Naive thymus-derived CD4-positive, alpha-beta T cell (primary cell): ENCODE results near the gene CPXM2. TPM values are rescaled to one million over a fixed set of nuclear protein-coding genes. Genes with fewer than 3 reads are reported as not detected.

Source experiments
- ATAC-seq: fragments of 150-1000 bp; cut with Tn5 transposase; 2 replicates; pipeline ENCODE4 v1.10.0; 2021; ENCODE audit warnings: mild to moderate bottlenecking, moderate library complexity
- CTCF ChIA-PET: fragments of 350-600 bp; sonication (Branson Sonifier 250); formaldehyde crosslinking; loops from one replicate; lab custom pipeline; 2021; ENCODE audit warnings: antibody characterized with exemption; lab: Charles Lee
- POLR2A ChIA-PET: fragments of 350-600 bp; sonication (Branson Sonifier 250); formaldehyde crosslinking; loops from one replicate; lab custom pipeline; 2021; ENCODE audit warnings: antibody characterized with exemption, inconsistent platforms; lab: Charles Lee
- DNase-seq, 9 donors: peaks; one replicate each; pipeline versions ENCODE4 v3.0.0 to v3.0.0-alpha.2; 2020 to 2022; ENCODE audit warnings: mixed read lengths in 1 of 9
- H3K27ac ChIP-seq: one replicate; pipeline ENCODE4 v1.7.0; 2013; ENCODE audit warnings: mild to moderate bottlenecking, low read depth, low read length, moderate library complexity
- H3K27me3 ChIP-seq, 2 donors: one replicate each; pipeline ENCODE4 v1.7.0; 2013; ENCODE audit warnings: low read length in 2 of 2, mild to moderate bottlenecking in 2 of 2, moderate library complexity in 2 of 2; ENCODE audit not compliant: control insufficient read depth in 2 of 2, insufficient read depth in 2 of 2
- H3K36me3 ChIP-seq, 3 experiments: 1 replicate in 2 of 3; 2 replicates in 1 of 3; pipeline ENCODE4 v1.7.0; 2013; ENCODE audit warnings: low read length in 3 of 3, mild to moderate bottlenecking in 3 of 3, moderate library complexity in 1 of 3; ENCODE audit not compliant: insufficient read depth in 3 of 3, control insufficient read depth in 2 of 3
- H3K4me1 ChIP-seq, 2 donors: one replicate each; pipeline ENCODE4 v1.7.0; 2013; ENCODE audit warnings: low read length in 2 of 2, mild to moderate bottlenecking in 2 of 2, moderate library complexity in 1 of 2; ENCODE audit not compliant: control insufficient read depth in 2 of 2, insufficient read depth in 2 of 2
- H3K4me3 ChIP-seq: 2 replicates; pipeline ENCODE4 v1.7.0; 2013; ENCODE audit warnings: mild to moderate bottlenecking, low read length
- H3K9me3 ChIP-seq, 3 experiments: 1 replicate in 2 of 3; 2 replicates in 1 of 3; pipeline ENCODE4 v1.7.0; 2013; ENCODE audit warnings: low read length in 3 of 3; ENCODE audit not compliant: control insufficient read depth in 2 of 3
- H3K27ac Mint-ChIP-seq, 9 donors: one replicate each; pipeline ENCODE4 v1.8.0; 2020 to 2022; ENCODE audit warnings: mixed read lengths in 9 of 9, mild to moderate bottlenecking in 8 of 9, moderate library complexity in 5 of 9, inconsistent platforms in 2 of 9
- H3K27me3 Mint-ChIP-seq, 5 donors: one replicate each; pipeline ENCODE4 v1.8.0; 2021 to 2022; ENCODE audit warnings: mixed read lengths in 5 of 5, mild to moderate bottlenecking in 1 of 5
- H3K36me3 Mint-ChIP-seq, 5 donors: one replicate each; pipeline ENCODE4 v1.8.0; 2020 to 2022; ENCODE audit warnings: mixed read lengths in 5 of 5, mild to moderate bottlenecking in 3 of 5, inconsistent platforms in 1 of 5
- H3K4me1 Mint-ChIP-seq, 7 donors: one replicate each; pipeline ENCODE4 v1.8.0; 2020 to 2022; ENCODE audit warnings: mixed read lengths in 7 of 7, mild to moderate bottlenecking in 3 of 7, inconsistent platforms in 1 of 7
- H3K4me3 Mint-ChIP-seq, 10 donors: one replicate each; pipeline ENCODE4 v1.8.0; 2020 to 2022; ENCODE audit warnings: mild to moderate bottlenecking in 10 of 10, mixed read lengths in 10 of 10, moderate library complexity in 6 of 10, inconsistent platforms in 2 of 10
- H3K9me3 Mint-ChIP-seq, 11 donors: one replicate each; pipeline ENCODE4 v1.8.0; 2020 to 2022; ENCODE audit warnings: mixed read lengths in 11 of 11, mild to moderate bottlenecking in 4 of 11, inconsistent platforms in 1 of 11, moderate library complexity in 1 of 11
- intact Hi-C, 2 donors: fragments of 100-400 bp; cut with micrococcal nuclease; formaldehyde crosslinking; loops; one replicate each; pipeline ENCODE4 v1.15.1; 2023
- polyA plus RNA-seq, 2 donors: library from polyadenylated mRNA; unstranded; fragments of 300-500 nt; fragmentation: Illumina TruSeq; gene quantifications; one replicate each; pipeline ENCODE4 v1.2.3, GENCODE V29; 2021
- total RNA-seq, 6 experiments: library from RNA in 5 of 6; stranded (reverse) in 5 of 6; gene quantifications; 1 replicate in 5 of 6; 2 replicates in 1 of 6; pipeline ENCODE4 v1.2.3 and lab custom pipeline; 2021 to 2026

The CPXM2 gene
- total and polyA plus RNA-seq, 7 experiments from 2014 or later: not detected

DNA sequence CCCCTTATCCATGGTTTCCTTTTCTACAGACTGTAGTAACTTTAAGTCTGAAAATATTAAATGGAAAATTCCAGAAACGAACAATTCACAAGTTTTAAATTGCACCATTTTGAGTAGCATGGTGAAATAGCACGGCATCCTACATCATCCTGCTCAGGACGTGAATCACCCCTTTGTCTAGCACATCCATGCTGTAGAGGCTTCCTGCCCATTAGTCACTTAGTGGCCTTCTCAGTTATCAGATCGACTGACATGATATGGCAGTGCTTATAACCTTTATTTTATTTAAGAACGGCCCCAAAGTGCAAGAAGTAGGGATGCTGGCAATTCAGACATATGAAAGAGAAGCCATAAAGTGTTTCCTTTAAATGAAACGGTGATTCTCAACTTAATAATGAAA is 82.7 kb downstream of the CPXM2 start:
- no peak overlapping the region for H3K4me3 Mint-ChIP-seq
- DNase-seq (no peak), ATAC-seq (no peak)
- POLR2A ChIA-PET: no interaction called here
- no peaks in the 10 kb centered on the region for H3K9me3 Mint-ChIP-seq
- CTCF ChIA-PET: no interaction called here
- no peaks in the 10 kb centered on the region for H3K36me3 ChIP-seq
- intact Hi-C loops: no loop called here
- no peaks in the 10 kb centered on the region for H3K36me3 Mint-ChIP-seq
- H3K4me1 Mint-ChIP-seq: no peaks in the 10 kb centered on the region
- peaks cover 11 to 55% (median 29%) of the 10 kb centered on the region in 5 donors for H3K27me3 Mint-ChIP-seq
- H3K4me3 ChIP-seq: no peak overlapping the region
- H3K4me1 ChIP-seq: no peaks in the 10 kb centered on the region
- no peak overlapping the region for H3K27ac ChIP-seq
- no peaks in the 10 kb centered on the region for H3K9me3 ChIP-seq
- H3K27me3 ChIP-seq: no peaks in the 10 kb centered on the region
- no peak overlapping the region for H3K27ac Mint-ChIP-seq

DNA sequence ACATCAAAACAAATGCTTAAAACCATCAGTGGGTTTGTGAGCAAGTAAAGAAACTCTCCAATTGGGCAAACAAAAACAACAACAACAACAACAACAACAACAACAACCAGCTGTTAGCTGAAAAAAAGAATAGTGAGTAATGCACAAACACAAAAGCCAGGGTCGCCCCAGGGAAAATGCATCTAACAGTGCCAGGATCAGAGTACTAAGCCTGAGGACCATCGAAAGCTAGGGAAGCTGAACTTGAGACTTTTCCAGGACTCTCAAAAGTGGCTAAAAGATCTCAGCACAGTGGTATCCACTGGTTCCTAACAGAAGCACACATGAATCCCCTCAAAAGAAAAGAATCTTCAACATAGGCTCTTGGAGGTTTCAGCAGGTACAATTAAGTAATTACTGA is 83.3 kb downstream of the CPXM2 start:
- intact Hi-C loops: no loop called here
- DNase-seq (no peak), ATAC-seq (no peak)
- H3K27me3 Mint-ChIP-seq: peaks cover 11 to 57% (median 29%) of the 10 kb centered on the region in 5 donors
- CTCF ChIA-PET: no interaction called here
- no peak overlapping the region for H3K4me3 Mint-ChIP-seq
- no peaks in the 10 kb centered on the region for H3K36me3 Mint-ChIP-seq
- Histone ChIP-seq H3K4me3 (no peak overlapping the region), H3K27me3 (no peaks in the 10 kb centered on the region), H3K36me3 (no peaks in the 10 kb centered on the region), H3K27ac (no peak overlapping the region), H3K9me3 (no peaks in the 10 kb centered on the region), H3K4me1 (no peaks in the 10 kb centered on the region)
- POLR2A ChIA-PET: no interaction called here
- no peak overlapping the region for H3K27ac Mint-ChIP-seq
- H3K9me3 Mint-ChIP-seq: no peaks in the 10 kb centered on the region
- no peaks in the 10 kb centered on the region for H3K4me1 Mint-ChIP-seq

DNA sequence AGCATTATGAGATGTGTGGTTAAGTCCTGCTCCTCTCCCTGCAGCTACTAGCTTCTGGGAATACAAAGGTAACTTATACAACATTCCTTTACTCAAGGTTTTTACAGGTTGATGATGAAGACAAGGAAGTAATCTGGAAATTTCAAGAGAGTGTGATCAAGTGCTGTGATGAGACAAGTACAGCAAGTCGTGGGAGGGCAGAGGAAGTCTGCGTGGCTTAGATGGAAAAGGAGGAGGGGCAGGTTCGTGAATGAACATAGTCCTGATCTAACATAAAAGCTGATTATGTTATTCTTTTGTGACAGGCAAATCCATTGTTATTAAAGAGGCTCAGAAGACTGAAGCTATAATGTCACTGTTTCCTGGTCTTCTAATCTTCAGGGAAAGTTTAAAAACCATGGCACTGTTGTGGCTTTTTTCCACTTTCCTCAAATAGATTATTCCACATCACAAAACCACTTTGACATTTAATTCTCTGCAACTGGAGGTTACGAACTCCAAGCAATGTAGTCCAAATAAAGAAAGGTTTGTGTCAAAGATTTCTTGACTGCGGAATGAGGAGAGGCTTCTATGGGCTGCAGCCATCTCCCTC is 84.1 kb downstream of the CPXM2 start:
- ATAC-seq: no peak
- ChIA-PET POLR2A (interaction anchor here (0.6 kb wide), 1 partner anchor 582 kb away, joined by 3 read pairs; no protein-coding TSS in a partner anchor), CTCF (no interaction called here)
- Mint-ChIP-seq H3K4me1 (no peaks in the 10 kb centered on the region), H3K27ac (no peak overlapping the region), H3K9me3 (no peaks in the 10 kb centered on the region), H3K36me3 (no peaks in the 10 kb centered on the region), H3K27me3 (peaks cover 11 to 57% (median 29%) of the 10 kb centered on the region in 5 donors), H3K4me3 (no peak overlapping the region)
- no peak overlapping the region for H3K27ac ChIP-seq
- no peaks in the 10 kb centered on the region for H3K9me3 ChIP-seq
- H3K36me3 ChIP-seq: no peaks in the 10 kb centered on the region
- H3K4me3 ChIP-seq: no peak overlapping the region
- no peak for DNase-seq
- H3K27me3 ChIP-seq: no peaks in the 10 kb centered on the region
- intact Hi-C loops: no loop called here
- H3K4me1 ChIP-seq: no peaks in the 10 kb centered on the region

DNA sequence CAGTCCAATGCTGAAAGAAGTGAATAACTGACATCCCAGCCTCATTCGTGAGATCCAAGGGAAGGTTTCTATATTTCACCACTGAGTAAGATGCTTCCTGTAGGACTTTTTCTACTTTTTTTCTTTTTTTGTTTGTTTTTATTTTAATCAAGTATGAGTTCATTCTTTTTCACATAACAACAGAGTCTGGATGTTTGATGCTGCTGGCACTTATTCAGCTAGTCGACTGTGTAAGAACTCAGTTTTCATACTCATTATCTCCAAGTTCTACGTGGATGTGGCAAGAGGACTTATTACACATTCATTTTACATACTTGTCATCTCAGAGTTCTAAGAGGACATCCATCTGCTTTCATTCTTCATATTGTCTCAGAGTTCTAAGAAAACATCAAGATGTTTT is 86.9 kb downstream of the CPXM2 start:
- DNase-seq: no peak
- POLR2A ChIA-PET: no interaction called here

DNA sequence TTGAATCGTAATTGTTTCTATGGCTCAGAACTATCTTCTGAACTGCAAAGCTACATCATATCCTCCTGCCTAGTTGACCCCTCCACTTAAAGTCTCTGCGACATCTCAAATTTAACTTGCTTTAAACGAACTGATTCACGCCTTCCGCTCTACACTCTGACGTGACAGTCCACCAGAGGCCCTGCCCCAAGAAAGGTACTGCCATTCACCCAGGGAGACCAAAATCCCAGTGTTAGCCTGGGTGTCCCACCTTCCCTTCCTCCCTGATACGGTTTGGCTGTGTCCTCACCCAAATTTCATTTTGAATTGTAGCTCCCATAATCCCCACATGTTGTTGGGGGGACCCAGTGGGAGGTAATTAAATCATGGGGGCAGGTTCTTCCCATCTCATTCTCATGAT is 90.8 kb downstream of the CPXM2 start:
- Mint-ChIP-seq H3K27ac (no peak overlapping the region), H3K9me3 (peaks cover 0 to 4% (median 0%) of the 10 kb centered on the region in 11 donors), H3K4me1 (peaks cover 0 to 3% (median 0%) of the 10 kb centered on the region in 7 donors), H3K27me3 (peaks cover 12 to 26% (median 20%) of the 10 kb centered on the region in 5 donors), H3K36me3 (no peaks in the 10 kb centered on the region), H3K4me3 (no peak overlapping the region)
- Histone ChIP-seq H3K4me3 (no peak overlapping the region), H3K36me3 (no peaks in the 10 kb centered on the region), H3K4me1 (no peaks in the 10 kb centered on the region), H3K27me3 (no peaks in the 10 kb centered on the region), H3K9me3 (no peaks in the 10 kb centered on the region), H3K27ac (no peak overlapping the region)
- DNase-seq: no peak
- intact Hi-C loops: no loop called here
- ChIA-PET CTCF (no interaction called here), POLR2A (no interaction called here)
- ATAC-seq: no peak

More for the DNA sequence above, 86.9 kb downstream of the CPXM2 start:
- intact Hi-C loops: no loop called here
- no peak overlapping the region for H3K4me3 ChIP-seq
- Mint-ChIP-seq H3K27ac (no peak overlapping the region), H3K4me3 (no peak overlapping the region), H3K4me1 (peaks cover 0 to 3% (median 0%) of the 10 kb centered on the region in 7 donors), H3K9me3 (peaks cover 0 to 3% (median 0%) of the 10 kb centered on the region in 11 donors), H3K27me3 (peaks cover 17 to 58% (median 39%) of the 10 kb centered on the region in 5 donors), H3K36me3 (no peaks in the 10 kb centered on the region)
- no peak for ATAC-seq
- no peaks in the 10 kb centered on the region for H3K27me3 ChIP-seq
- no peaks in the 10 kb centered on the region for H3K4me1 ChIP-seq
- no peak overlapping the region for H3K27ac ChIP-seq
- no peaks in the 10 kb centered on the region for H3K36me3 ChIP-seq
- CTCF ChIA-PET: interaction anchor here (1.1 kb wide), 1 partner anchor 10 kb away, joined by 3 read pairs; no protein-coding TSS in a partner anchor
- no peaks in the 10 kb centered on the region for H3K9me3 ChIP-seq

DNA sequence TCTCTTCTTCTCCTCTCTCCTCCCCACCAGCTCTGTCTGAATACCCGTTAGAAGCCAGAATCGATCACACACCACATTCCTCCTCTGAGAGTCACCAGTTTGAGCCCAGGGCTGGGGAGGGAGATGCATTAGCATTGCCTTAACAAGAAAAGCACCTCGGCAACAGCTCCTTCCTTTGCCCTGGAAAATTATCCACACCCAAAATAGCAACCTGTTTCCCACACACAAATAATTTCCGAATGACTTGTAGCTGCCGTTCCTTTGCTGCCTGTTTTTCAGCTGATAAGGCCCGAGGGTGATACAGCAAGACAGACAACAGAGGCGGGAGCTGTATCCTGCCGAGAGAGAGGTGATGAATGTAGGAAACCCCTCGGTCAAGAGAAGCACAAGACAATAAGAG is 91.3 kb downstream of the CPXM2 start:
- CTCF ChIA-PET: no interaction called here
- H3K36me3 Mint-ChIP-seq: no peaks in the 10 kb centered on the region
- H3K9me3 ChIP-seq: no peaks in the 10 kb centered on the region
- H3K9me3 Mint-ChIP-seq: peaks cover 0 to 4% (median 0%) of the 10 kb centered on the region in 11 donors
- intact Hi-C loops: no loop called here
- no peak overlapping the region for H3K27ac Mint-ChIP-seq
- H3K4me3 ChIP-seq: no peak overlapping the region
- no peak for DNase-seq
- POLR2A ChIA-PET: no interaction called here
- H3K27ac ChIP-seq: no peak overlapping the region
- no peak overlapping the region for H3K4me3 Mint-ChIP-seq
- H3K27me3 Mint-ChIP-seq: peaks cover 10 to 21% (median 16%) of the 10 kb centered on the region in 5 donors
- no peak for ATAC-seq
- no peaks in the 10 kb centered on the region for H3K27me3 ChIP-seq
- H3K4me1 Mint-ChIP-seq: peaks cover 0 to 3% (median 0%) of the 10 kb centered on the region in 7 donors
- H3K36me3 ChIP-seq: no peaks in the 10 kb centered on the region
- H3K4me1 ChIP-seq: no peaks in the 10 kb centered on the region

DNA sequence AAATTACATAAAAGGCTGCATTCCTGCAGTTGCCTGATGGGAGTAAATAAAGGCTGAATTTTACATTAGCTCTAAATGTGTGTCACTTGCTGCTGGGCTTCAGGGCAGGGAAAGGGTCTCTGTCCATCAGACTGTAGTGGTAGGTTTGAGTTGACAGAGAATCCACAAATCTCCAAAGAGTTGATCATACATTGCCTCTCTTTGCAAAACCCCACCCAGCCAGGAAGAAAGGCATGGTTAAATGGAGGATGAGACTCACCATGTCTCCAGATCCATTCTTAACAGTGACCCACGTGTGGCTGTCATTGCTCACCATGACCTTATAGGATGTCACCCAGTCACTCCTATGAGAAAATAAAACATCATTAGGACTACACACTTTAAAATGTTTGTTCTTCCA is 92.8 kb downstream of the CPXM2 start:
- ATAC-seq (no peak), DNase-seq (no peak)
- H3K4me3 ChIP-seq: no peak overlapping the region
- H3K27me3 ChIP-seq: no peaks in the 10 kb centered on the region
- Mint-ChIP-seq H3K27ac (no peak overlapping the region), H3K27me3 (peaks cover 0 to 13% (median 7%) of the 10 kb centered on the region in 5 donors), H3K4me3 (no peak overlapping the region), H3K36me3 (no peaks in the 10 kb centered on the region), H3K4me1 (peaks cover 0 to 3% (median 0%) of the 10 kb centered on the region in 7 donors), H3K9me3 (peaks cover 0 to 4% (median 0%) of the 10 kb centered on the region in 11 donors)
- ChIA-PET CTCF (no interaction called here), POLR2A (no interaction called here)
- H3K4me1 ChIP-seq: no peaks in the 10 kb centered on the region
- H3K36me3 ChIP-seq: no peaks in the 10 kb centered on the region
- intact Hi-C loops: no loop called here
- H3K9me3 ChIP-seq: no peaks in the 10 kb centered on the region
- H3K27ac ChIP-seq: no peak overlapping the region
